ENCODE results near the gene TMEM54. TPM values are rescaled to one million over a fixed set of nuclear protein-coding genes. Genes with fewer than 3 reads are reported as not detected.

The TMEM54 gene
- total RNA-seq, 1 donor from 2014 or later = 1.0 TPM

GRCh38 chr1:32897082-32898049 lies 3.8 kb downstream of the TMEM54 start:
- Mint-ChIP-seq H3K4me3 (no peak overlapping the region), H3K4me1 (ENCODE audit: low read depth) (peaks cover 7% of the 10 kb centered on the region), H3K9me3 (no peaks in the 10 kb centered on the region), H3K36me3 (ENCODE audit: low read depth) (no peaks in the 10 kb centered on the region), H3K27ac (no peak overlapping the region), H3K27me3 (ENCODE audit: insufficient read depth) (peaks cover 49% of the 10 kb centered on the region)
- DNase-seq (ENCODE audit: low spot score) = no peak
- intact Hi-C loops (cut with micrococcal nuclease) = no loop called here

GRCh38 chr1:32896451-32896850 lies 4.7 kb downstream of the TMEM54 start:
- Mint-ChIP-seq H3K27me3 (ENCODE audit: insufficient read depth) (peaks cover 50% of the 10 kb centered on the region), H3K4me3 (no peak overlapping the region), H3K9me3 (no peaks in the 10 kb centered on the region), H3K27ac (no peak overlapping the region), H3K36me3 (ENCODE audit: low read depth) (no peaks in the 10 kb centered on the region), H3K4me1 (ENCODE audit: low read depth) (peaks cover 9% of the 10 kb centered on the region)
- intact Hi-C loops (cut with micrococcal nuclease) = no loop called here
- DNase-seq (ENCODE audit: low spot score) = no peak

GRCh38 chr1:32895325-32896215 lies 5.6 kb downstream of the TMEM54 start:
- H3K27me3 Mint-ChIP-seq (ENCODE audit: insufficient read depth) = peaks cover 56% of the 10 kb centered on the region
- no peak overlapping the region for H3K27ac Mint-ChIP-seq
- H3K4me3 Mint-ChIP-seq = no peak overlapping the region
- H3K4me1 Mint-ChIP-seq (ENCODE audit: low read depth) = peaks cover 9% of the 10 kb centered on the region
- H3K36me3 Mint-ChIP-seq (ENCODE audit: low read depth) = no peaks in the 10 kb centered on the region
- no peaks in the 10 kb centered on the region for H3K9me3 Mint-ChIP-seq
- intact Hi-C loops (cut with micrococcal nuclease) = no loop called here
- no peak for DNase-seq (ENCODE audit: low spot score)

GRCh38 chr1:32894681-32895080 lies 6.5 kb downstream of the TMEM54 start:
- Mint-ChIP-seq H3K36me3 (ENCODE audit: low read depth) (peaks cover 1% of the 10 kb centered on the region), H3K4me1 (ENCODE audit: low read depth) (peaks cover 9% of the 10 kb centered on the region), H3K4me3 (no peak overlapping the region), H3K27me3 (ENCODE audit: insufficient read depth) (peaks cover 61% of the 10 kb centered on the region), H3K27ac (no peak overlapping the region), H3K9me3 (no peaks in the 10 kb centered on the region)
- intact Hi-C loops (cut with micrococcal nuclease) = no loop called here
- DNase-seq (ENCODE audit: low spot score) = no peak

- Mint-ChIP-seq H3K9me3 (no peaks in the 10 kb centered on the region), H3K27ac (no peak overlapping the region), H3K36me3 (ENCODE audit: low read depth) (peaks cover 1% of the 10 kb centered on the region), H3K4me1 (ENCODE audit: low read depth) (peaks cover 9% of the 10 kb centered on the region), H3K4me3 (no peak overlapping the region), H3K27me3 (ENCODE audit: insufficient read depth) (peaks cover 62% of the 10 kb centered on the region)
- DNase-seq (ENCODE audit: low spot score) = no peak
- intact Hi-C loops (cut with micrococcal nuclease) = no loop called here
Measured at GRCh38 chr1:32894019-32894600, 7.1 kb downstream of the TMEM54 start.

GRCh38 chr1:32893198-32894018 lies 7.8 kb downstream of the TMEM54 start:
- peaks cover 56% of the 10 kb centered on the region for H3K27me3 Mint-ChIP-seq (ENCODE audit: insufficient read depth)
- H3K4me3 Mint-ChIP-seq = peak overlapping the region; percentile 26
- H3K36me3 Mint-ChIP-seq (ENCODE audit: low read depth) = peaks cover 1% of the 10 kb centered on the region
- H3K9me3 Mint-ChIP-seq = no peaks in the 10 kb centered on the region
- H3K27ac Mint-ChIP-seq = no peak overlapping the region
- peaks cover 9% of the 10 kb centered on the region for H3K4me1 Mint-ChIP-seq (ENCODE audit: low read depth)
- no peak for DNase-seq (ENCODE audit: low spot score)
- intact Hi-C loops (cut with micrococcal nuclease) = no loop called here

- Mint-ChIP-seq H3K27me3 (ENCODE audit: insufficient read depth) (peaks cover 58% of the 10 kb centered on the region), H3K9me3 (no peaks in the 10 kb centered on the region), H3K4me1 (ENCODE audit: low read depth) (peaks cover 9% of the 10 kb centered on the region), H3K4me3 (peak overlapping the region; percentile 19), H3K27ac (no peak overlapping the region), H3K36me3 (ENCODE audit: low read depth) (peaks cover 1% of the 10 kb centered on the region)
- DNase-seq (ENCODE audit: low spot score) = no peak
- intact Hi-C loops (cut with micrococcal nuclease) = no loop called here
Measured at GRCh38 chr1:32892368-32893197, 8.6 kb downstream of the TMEM54 start.

- intact Hi-C loops (cut with micrococcal nuclease) = no loop called here
- DNase-seq (ENCODE audit: low spot score) = no peak
- Mint-ChIP-seq H3K27ac (no peak overlapping the region), H3K9me3 (no peaks in the 10 kb centered on the region), H3K4me1 (ENCODE audit: low read depth) (peaks cover 9% of the 10 kb centered on the region), H3K36me3 (ENCODE audit: low read depth) (peaks cover 1% of the 10 kb centered on the region), H3K27me3 (ENCODE audit: insufficient read depth) (peaks cover 61% of the 10 kb centered on the region), H3K4me3 (no peak overlapping the region)
Measured at GRCh38 chr1:32891630-32892029, 9.6 kb downstream of the TMEM54 start.

- Mint-ChIP-seq H3K4me3 (no peak overlapping the region), H3K4me1 (ENCODE audit: low read depth) (peaks cover 9% of the 10 kb centered on the region), H3K36me3 (ENCODE audit: low read depth) (peaks cover 1% of the 10 kb centered on the region), H3K27ac (no peak overlapping the region), H3K27me3 (ENCODE audit: insufficient read depth) (peaks cover 58% of the 10 kb centered on the region), H3K9me3 (no peaks in the 10 kb centered on the region)
- intact Hi-C loops (cut with micrococcal nuclease) = no loop called here
- DNase-seq (ENCODE audit: low spot score) = no peak
Measured at GRCh38 chr1:32891241-32891570, 10.0 kb downstream of the TMEM54 start.

- DNase-seq (ENCODE audit: low spot score) = no peak
- Mint-ChIP-seq H3K27ac (no peak overlapping the region), H3K36me3 (ENCODE audit: low read depth) (peaks cover 1% of the 10 kb centered on the region), H3K4me1 (ENCODE audit: low read depth) (peaks cover 9% of the 10 kb centered on the region), H3K9me3 (no peaks in the 10 kb centered on the region), H3K4me3 (no peak overlapping the region), H3K27me3 (ENCODE audit: insufficient read depth) (peaks cover 59% of the 10 kb centered on the region)
- intact Hi-C loops (cut with micrococcal nuclease) = no loop called here
Measured at GRCh38 chr1:32890516-32891240, 10.5 kb downstream of the TMEM54 start.

- no peaks in the 10 kb centered on the region for H3K9me3 Mint-ChIP-seq
- H3K4me3 Mint-ChIP-seq = no peak overlapping the region
- peaks cover 67% of the 10 kb centered on the region for H3K27me3 Mint-ChIP-seq (ENCODE audit: insufficient read depth)
- H3K36me3 Mint-ChIP-seq (ENCODE audit: low read depth) = peaks cover 1% of the 10 kb centered on the region
- DNase-seq (ENCODE audit: low spot score) = no peak
- intact Hi-C loops (cut with micrococcal nuclease) = no loop called here
- no peak overlapping the region for H3K27ac Mint-ChIP-seq
- H3K4me1 Mint-ChIP-seq (ENCODE audit: low read depth) = peaks cover 13% of the 10 kb centered on the region
Measured at GRCh38 chr1:32889731-32890278, 11.4 kb downstream of the TMEM54 start.

All from activated T-helper 1 cell treated with anti-CD3 and anti-CD28 coated beads, Interleukin-12 subunit alpha, Interleukin-12 subunit beta, Interleukin-2, Interleukin-4 antibody, amounts not matched to agents 30 ng/mL and 10 ng/mL and 1 ng/mL, durations not matched to agents 14 hours and 24 hours and 36 hours (primary cell).